Body of pancreas (tissue), 4 donors: ENCODE data around the gene BSDC1. TPM values are rescaled to one million over a fixed set of nuclear protein-coding genes. Genes with fewer than 3 reads are reported as not detected.

Experiments
- ATAC-seq: fragments of 150-250 bp; one replicate; pipeline ENCODE4 v1.9.1; 2016
- DNase-seq, 4 donors: peaks; one replicate each; pipeline ENCODE4 v3.0.0-alpha.2; 2019
- H3K27ac ChIP-seq, 4 donors: fragments of 200-600 bp; sonication (generic); 1 replicate in 3 of 4; 2 replicates in 1 of 4; pipeline versions ENCODE4 v1.5.1 to v1.6.1; 2016 to 2019; ENCODE audit warnings: mild to moderate bottlenecking in 1 of 4, mixed read lengths in 1 of 4, moderate library complexity in 1 of 4
- H3K27me3 ChIP-seq, 2 donors: fragments of 200-600 bp; sonication (generic); one replicate each; pipeline ENCODE4 v1.6.0; 2016; ENCODE audit warnings: mild to moderate bottlenecking in 1 of 2
- H3K36me3 ChIP-seq, 2 donors: fragments of 200-600 bp; sonication (generic); replicated peaks in 1 of 2; 2 replicates each; pipeline ENCODE4 v1.5.1; 2016; ENCODE audit warnings: low read depth in 2 of 2; ENCODE audit not compliant: insufficient read depth in 1 of 2
- H3K4me1 ChIP-seq: fragments of 200-600 bp; sonication (generic); one replicate; pipeline ENCODE4 v1.6.0; 2016
- H3K4me3 ChIP-seq, 2 donors: fragments of 200-600 bp; sonication (generic); 1 replicate in 1 of 2; 2 replicates in 1 of 2; pipeline ENCODE4 v1.5.1; 2016 to 2019
- H3K9me3 ChIP-seq, 3 donors: fragments of 200-600 bp; sonication (generic); 1 replicate in 2 of 3; 2 replicates in 1 of 3; pipeline ENCODE4 v1.5.1; 2016
- CTCF ChIP-seq, 7 experiments: fragments of 450-650 bp in 4 of 7; fragments of 200-600 bp in 3 of 7; sonication (generic) in 3 of 7; IDR thresholded peaks; one replicate each; pipeline ENCODE4 v1.5.1; 2016 to 2019; ENCODE audit warnings: antibody characterized with exemption in 7 of 7
- POLR2A ChIP-seq, 3 donors: fragments of 450-650 bp; IDR thresholded peaks; one replicate each; pipeline ENCODE4 v1.6.1; 2016; ENCODE audit warnings: antibody characterized with exemption in 3 of 3, mild to moderate bottlenecking in 2 of 3
- WGBS, 2 donors: methylation state at CpG; one replicate each; pipeline ENCODE4 v1.1.5; 2017; 5-methylcytosine and 5-hydroxymethylcytosine counted together
- intact Hi-C: fragments of 100-400 bp; cut with DNase I; formaldehyde crosslinking; loops from one replicate; pipeline ENCODE4 v1.15.1; 2023
- total RNA-seq, 2 donors: library from RNA; depleted of rRNA; stranded (reverse); fragments of >200 nt; gene quantifications; one replicate each; pipeline ENCODE4 v1.1.0, GENCODE V29; 2016

BSDC1 gene
- total RNA-seq, 2 donors from 2014 or later = 53.2 to 83.7 TPM

- ATAC-seq (peak; percentile 69), DNase-seq (peak; percentile 78 to 85 (median 82))
- Histone ChIP-seq H3K36me3 (peaks cover 5 to 9% of the 10 kb centered on the region in 2 donors), H3K27ac (peak within 1 kb of the TSS; percentile 25 to 68 (median 60)), H3K4me1 (peaks cover 21% of the 10 kb centered on the region), H3K4me3 (peak within 1 kb of the TSS; percentile 47 to 61), H3K27me3 (no peaks in the 10 kb centered on the region), H3K9me3 (no peaks in the 10 kb centered on the region)
- TF ChIP-seq CTCF (IDR thresholded peaks at IDR 0.05) = no peak
- peak; percentile 81 to 90 (median 84) for TF ChIP-seq POLR2A (IDR thresholded peaks at IDR 0.05)
- intact Hi-C loops = no loop called here
- WGBS, 2 donors = 3% methylated on average over 59 of the region's 95 CpGs; no CpG with 5 or more reads in 1 of the 2 donors
Observed at GRCh38 chr1:32335790-32336590, 58.3 kb downstream of the BSDC1 start, which contains the start of gene MARCKSL1. Gene MARCKSL1 (minus strand): TSS chr1:32336233. CDS start chr1:32336033, 200 bp downstream.

GRCh38 chr1:32335535-32335789, 58.8 kb downstream of the BSDC1 start:
- WGBS, 2 donors = 0% methylated on average over 30 of the region's 34 CpGs; no CpG with 5 or more reads in 1 of the 2 donors
- Histone ChIP-seq H3K27me3 (no peaks in the 10 kb centered on the region), H3K27ac (peak overlapping the region; percentile 0 to 68 (median 44)), H3K4me3 (peak overlapping the region; percentile 47 to 61), H3K36me3 (peaks cover 5 to 9% of the 10 kb centered on the region in 2 donors), H3K4me1 (peaks cover 21% of the 10 kb centered on the region), H3K9me3 (no peaks in the 10 kb centered on the region)
- no peak for DNase-seq
- peak; percentile 18 for ATAC-seq
- TF ChIP-seq CTCF (IDR thresholded peaks at IDR 0.05) (no peak), POLR2A (IDR thresholded peaks at IDR 0.05) (no peak)
- intact Hi-C loops = no loop called here

GRCh38 chr1:32334864-32335534, 59.2 kb downstream of the BSDC1 start:
- H3K36me3 ChIP-seq = peaks cover 5 to 9% of the 10 kb centered on the region in 2 donors
- intact Hi-C loops = no loop called here
- H3K27me3 ChIP-seq = no peaks in the 10 kb centered on the region
- TF ChIP-seq CTCF (IDR thresholded peaks at IDR 0.05) (peak; percentile 55 to 78 (median 61)), POLR2A (IDR thresholded peaks at IDR 0.05) (no peak)
- H3K9me3 ChIP-seq = no peaks in the 10 kb centered on the region
- DNase-seq (peak; percentile 51 to 68 (median 62)), ATAC-seq (peak; percentile 63)
- H3K4me3 ChIP-seq = peak overlapping the region; percentile 47 to 61
- H3K27ac ChIP-seq = peak overlapping the region in 3 of 4 donors; percentile 25 to 68 (median 64)
- 6 to 40% methylated on average over 7 to 33 of the region's 46 CpGs for WGBS, 2 donors
- H3K4me1 ChIP-seq = peaks cover 21% of the 10 kb centered on the region

GRCh38 chr1:32334274-32334861, 59.9 kb downstream of the BSDC1 start:
- TF ChIP-seq POLR2A (IDR thresholded peaks at IDR 0.05) = no peak
- ATAC-seq (no peak), DNase-seq (no peak)
- H3K27ac ChIP-seq = no peak overlapping the region
- no peak overlapping the region for H3K4me3 ChIP-seq
- H3K9me3 ChIP-seq = no peaks in the 10 kb centered on the region
- peaks cover 5 to 13% of the 10 kb centered on the region in 2 donors for H3K36me3 ChIP-seq
- H3K27me3 ChIP-seq = no peaks in the 10 kb centered on the region
- 68 to 81% methylated on average over 8 to 9 of the region's 9 CpGs for WGBS, 2 donors
- intact Hi-C loops = no loop called here
- H3K4me1 ChIP-seq = peaks cover 21% of the 10 kb centered on the region
